ENCODE results near the gene MATN4.

MATN4 gene

DNA sequence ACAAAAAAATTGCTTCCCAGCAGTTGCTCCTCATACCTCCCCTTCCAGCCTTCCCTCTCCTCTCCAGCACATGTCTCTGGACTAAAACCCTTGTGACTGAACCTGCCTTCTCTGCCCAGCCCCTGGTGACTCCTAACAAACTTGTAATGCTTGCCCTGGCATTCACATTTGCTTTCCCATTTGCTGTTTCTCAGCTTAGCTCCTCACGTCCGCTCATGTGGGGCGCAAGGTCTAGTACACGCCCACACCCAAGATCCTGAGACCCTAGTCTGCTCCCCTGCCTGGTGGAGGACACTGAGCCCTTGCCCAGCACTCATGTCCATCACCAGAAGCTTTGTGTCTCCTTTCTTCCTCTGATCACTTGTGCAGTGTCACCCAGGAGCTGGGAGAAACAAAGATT, 19.7 kb downstream of the MATN4 start:
- Histone ChIP-seq H3K27me3 (ENCODE audit: low read depth) (0 out of 2 replicates have a peak, but pooled peaks cover 3% of the 10 kb centered on the region), H3K4me1 (no peaks in the 10 kb centered on the region), H3K4me3 (no peak overlapping the region), H3K9me3 (no peaks in the 10 kb centered on the region; the same call in 1 of the 2 replicates), H3K36me3 (replicated peaks) (no peaks in the 10 kb centered on the region)
- in situ Hi-C loops (cut with MboI; ENCODE audit: low sequenced_read_pairs): loop anchor here (25.0 kb wide), 1 partner anchor 251 kb away; no protein-coding TSS in a partner anchor
- no peak for DNase-seq (ENCODE audit: low spot score in 2 of 2)

- in situ Hi-C loops (cut with MboI; ENCODE audit: low sequenced_read_pairs): loop anchor here (25.0 kb wide), 1 partner anchor 246 kb away; no protein-coding TSS in a partner anchor
- Histone ChIP-seq H3K4me1 (no peaks in the 10 kb centered on the region), H3K36me3 (replicated peaks) (no peaks in the 10 kb centered on the region), H3K9me3 (no peaks in the 10 kb centered on the region; the same call in 1 of the 2 replicates), H3K4me3 (no peak overlapping the region), H3K27me3 (ENCODE audit: low read depth) (peaks cover 5% of the 10 kb centered on the region; the same call in 1 of the 2 replicates)
- DNase-seq (ENCODE audit: low spot score in 2 of 2): no peak
Observed at GRCh38 chr20:45283551-45284057, 24.5 kb downstream of the MATN4 start.

- H3K27me3 ChIP-seq (ENCODE audit: low read depth): peaks cover 5% of the 10 kb centered on the region; the same call in 1 of the 2 replicates
- DNase-seq (ENCODE audit: low spot score in 2 of 2): no peak
- in situ Hi-C loops (cut with MboI; ENCODE audit: low sequenced_read_pairs): loop anchor here (25.0 kb wide), 1 partner anchor 246 kb away; no protein-coding TSS in a partner anchor
- H3K4me1 ChIP-seq: no peaks in the 10 kb centered on the region
- H3K9me3 ChIP-seq: no peaks in the 10 kb centered on the region; the same call in 1 of the 2 replicates
- H3K4me3 ChIP-seq: no peak overlapping the region
- no peaks in the 10 kb centered on the region for H3K36me3 ChIP-seq (replicated peaks)
Observed at GRCh38 chr20:45282700-45283550, 25.2 kb downstream of the MATN4 start.

DNA sequence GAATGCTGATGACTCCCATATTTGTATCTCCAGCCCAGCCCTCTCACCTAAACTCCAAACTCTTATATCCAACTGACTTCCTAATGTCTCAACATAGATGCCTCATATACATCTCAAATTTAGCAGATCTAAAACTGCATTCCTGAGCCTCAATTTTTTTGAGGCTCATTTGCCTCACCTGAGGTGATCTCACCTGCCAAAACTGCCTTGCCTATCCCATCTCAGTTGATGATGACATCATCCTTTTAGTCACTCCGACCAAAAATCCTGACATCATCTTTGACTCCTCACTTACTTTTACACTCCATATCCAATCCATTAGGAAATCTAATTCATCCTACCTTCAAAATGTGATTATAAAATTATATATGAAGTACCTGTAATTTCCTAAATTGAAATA, 28.1 kb downstream of the MATN4 start:
- H3K9me3 ChIP-seq: no peaks in the 10 kb centered on the region; the same call in 1 of the 2 replicates
- H3K36me3 ChIP-seq (replicated peaks): no peaks in the 10 kb centered on the region
- DNase-seq (ENCODE audit: low spot score in 2 of 2): no peak
- H3K27me3 ChIP-seq (ENCODE audit: low read depth): peaks cover 7% of the 10 kb centered on the region
- in situ Hi-C loops (cut with MboI; ENCODE audit: low sequenced_read_pairs): loop anchor here (25.0 kb wide), 1 partner anchor 243 kb away; no protein-coding TSS in a partner anchor
- no peaks in the 10 kb centered on the region for H3K4me1 ChIP-seq
- H3K4me3 ChIP-seq: no peak overlapping the region

DNA sequence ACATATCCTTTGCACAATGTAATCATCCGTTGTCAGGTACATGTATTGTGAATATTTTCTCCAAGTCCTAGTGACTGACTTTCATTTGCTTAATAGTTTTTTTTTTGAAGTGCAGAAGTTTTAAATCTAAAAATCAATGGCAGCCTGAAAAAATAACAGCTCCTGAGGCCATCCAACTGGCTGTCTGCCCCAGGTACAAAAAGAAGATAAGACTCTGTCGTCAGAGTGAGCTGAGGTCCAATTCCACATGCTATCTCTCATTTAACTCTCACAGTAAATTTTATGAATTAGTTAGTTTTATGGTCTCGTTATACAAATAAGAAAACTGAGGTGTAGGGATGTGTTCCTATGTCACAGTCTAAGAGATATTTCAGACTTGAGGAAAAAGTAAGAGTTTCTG, 32.8 kb downstream of the MATN4 start:
- in situ Hi-C loops (cut with MboI; ENCODE audit: low sequenced_read_pairs): loop anchor here (25.0 kb wide), 1 partner anchor 238 kb away; no protein-coding TSS in a partner anchor
- no peak for DNase-seq (ENCODE audit: low spot score in 2 of 2)
- Histone ChIP-seq H3K36me3 (replicated peaks) (no peaks in the 10 kb centered on the region), H3K27me3 (ENCODE audit: low read depth) (peaks cover 12% of the 10 kb centered on the region), H3K4me1 (no peaks in the 10 kb centered on the region), H3K9me3 (no peaks in the 10 kb centered on the region), H3K4me3 (no peak overlapping the region)

- H3K27me3 ChIP-seq (ENCODE audit: low read depth): peaks cover 36% of the 10 kb centered on the region
- no peaks in the 10 kb centered on the region for H3K9me3 ChIP-seq
- H3K4me1 ChIP-seq: no peaks in the 10 kb centered on the region
- no peaks in the 10 kb centered on the region for H3K36me3 ChIP-seq (replicated peaks)
- H3K4me3 ChIP-seq: no peak overlapping the region
- DNase-seq (ENCODE audit: low spot score in 2 of 2): no peak
- in situ Hi-C loops (cut with MboI; ENCODE audit: low sequenced_read_pairs): no loop called here
Observed at GRCh38 chr20:45269754-45270270, 38.3 kb downstream of the MATN4 start.

DNA sequence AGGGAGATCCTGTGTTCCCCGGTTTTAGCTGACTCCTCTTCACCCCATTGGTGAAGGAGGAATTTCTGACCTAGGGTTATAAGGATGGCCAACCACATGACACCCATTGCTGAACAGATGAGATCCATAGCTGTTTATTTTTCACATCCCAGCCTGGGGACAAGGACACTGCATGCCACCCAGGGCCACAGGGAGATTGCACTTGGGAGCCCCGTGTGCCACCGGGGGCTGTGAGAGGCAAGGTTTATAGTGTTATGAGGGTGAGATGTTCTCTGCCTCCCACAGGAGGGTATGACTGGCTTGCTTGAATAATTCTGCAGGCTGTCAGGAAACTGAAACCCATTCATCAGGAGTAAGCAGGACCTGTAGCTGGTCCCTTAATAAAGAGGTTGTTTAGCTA, 39.0 kb downstream of the MATN4 start:
- in situ Hi-C loops (cut with MboI; ENCODE audit: low sequenced_read_pairs): no loop called here
- DNase-seq (ENCODE audit: low spot score in 2 of 2): no peak
- Histone ChIP-seq H3K27me3 (ENCODE audit: low read depth) (peaks cover 36% of the 10 kb centered on the region), H3K36me3 (replicated peaks) (no peaks in the 10 kb centered on the region), H3K4me3 (no peak overlapping the region), H3K4me1 (no peaks in the 10 kb centered on the region), H3K9me3 (no peaks in the 10 kb centered on the region)

- no peaks in the 10 kb centered on the region for H3K9me3 ChIP-seq
- no peaks in the 10 kb centered on the region for H3K36me3 ChIP-seq (replicated peaks)
- no peak for DNase-seq (ENCODE audit: low spot score in 2 of 2)
- H3K4me3 ChIP-seq: no peak overlapping the region
- H3K4me1 ChIP-seq: no peaks in the 10 kb centered on the region
- in situ Hi-C loops (cut with MboI; ENCODE audit: low sequenced_read_pairs): no loop called here
- peaks cover 40% of the 10 kb centered on the region for H3K27me3 ChIP-seq (ENCODE audit: low read depth)
Observed at GRCh38 chr20:45268531-45268930, 39.6 kb downstream of the MATN4 start.

- in situ Hi-C loops (cut with MboI; ENCODE audit: low sequenced_read_pairs): no loop called here
- Histone ChIP-seq H3K4me3 (no peak overlapping the region), H3K9me3 (no peaks in the 10 kb centered on the region), H3K4me1 (no peaks in the 10 kb centered on the region), H3K36me3 (replicated peaks) (no peaks in the 10 kb centered on the region), H3K27me3 (ENCODE audit: low read depth) (peaks cover 40% of the 10 kb centered on the region)
- no peak for DNase-seq (ENCODE audit: low spot score in 2 of 2)
Observed at GRCh38 chr20:45266977-45267376, 41.1 kb downstream of the MATN4 start.

DNA sequence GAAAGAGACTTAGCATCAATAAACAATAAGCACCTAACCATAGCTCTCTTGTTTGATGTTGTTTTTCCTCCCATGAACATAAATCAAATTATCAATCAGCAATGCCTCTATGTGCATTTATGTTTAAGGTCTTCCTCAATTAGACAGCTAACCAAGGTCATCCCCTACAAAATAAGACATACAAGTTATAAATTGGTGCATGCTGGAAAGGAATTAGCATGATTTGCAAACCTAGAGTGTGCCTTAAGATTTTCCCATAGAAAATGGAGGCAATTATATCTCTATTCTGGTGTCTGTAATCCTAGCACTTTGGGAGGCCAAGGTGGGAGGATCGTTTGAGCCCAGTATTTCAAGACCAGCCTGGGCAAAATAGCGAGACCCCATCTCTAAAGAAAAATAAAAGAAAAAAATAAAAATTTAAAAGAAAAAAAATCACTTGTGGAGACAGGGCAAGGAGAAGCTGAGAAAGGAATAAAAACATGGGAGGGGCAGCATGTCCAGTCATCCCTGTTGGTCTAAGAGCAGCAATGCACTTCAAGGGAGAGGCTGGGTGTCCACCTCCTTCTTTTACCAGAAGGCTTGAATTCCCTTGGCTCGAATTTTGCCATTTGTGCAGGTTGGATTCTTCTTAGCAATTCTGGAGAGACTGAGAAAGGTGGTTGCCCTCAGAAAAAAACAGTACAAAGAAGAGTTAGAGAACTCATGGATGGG, 44.4 kb downstream of the MATN4 start:
- Histone ChIP-seq H3K27me3 (ENCODE audit: low read depth) (peaks cover 28% of the 10 kb centered on the region), H3K4me3 (no peak overlapping the region), H3K36me3 (replicated peaks) (no peaks in the 10 kb centered on the region), H3K9me3 (no peaks in the 10 kb centered on the region), H3K4me1 (no peaks in the 10 kb centered on the region)
- in situ Hi-C loops (cut with MboI; ENCODE audit: low sequenced_read_pairs): no loop called here
- no peak for DNase-seq (ENCODE audit: low spot score in 2 of 2)

DNA sequence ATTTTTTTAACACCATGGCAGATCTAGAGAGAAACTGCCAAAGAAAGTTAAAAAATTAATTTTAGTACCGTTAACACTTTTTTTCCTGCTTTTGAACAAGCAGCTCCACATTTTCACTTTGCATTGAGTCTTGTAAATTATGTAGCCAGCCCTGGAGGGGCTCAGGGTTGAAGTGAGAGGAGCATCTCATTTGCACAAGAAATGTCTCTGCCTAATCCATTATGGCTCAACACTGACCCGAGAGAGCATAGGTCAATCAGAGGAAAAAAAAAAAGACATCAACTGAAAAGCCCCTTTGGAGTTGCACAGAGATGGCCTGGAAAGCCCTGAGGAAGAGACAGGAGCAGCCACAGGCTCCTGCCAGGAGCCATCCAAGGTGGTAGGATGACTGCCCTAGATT, 49.4 kb downstream of the MATN4 start:
- in situ Hi-C loops (cut with MboI; ENCODE audit: low sequenced_read_pairs): no loop called here
- no peak for DNase-seq (ENCODE audit: low spot score in 2 of 2)
- Histone ChIP-seq H3K36me3 (replicated peaks) (no peaks in the 10 kb centered on the region), H3K4me3 (no peak overlapping the region), H3K27me3 (ENCODE audit: low read depth) (peaks cover 19% of the 10 kb centered on the region), H3K9me3 (no peaks in the 10 kb centered on the region), H3K4me1 (no peaks in the 10 kb centered on the region)

DNA sequence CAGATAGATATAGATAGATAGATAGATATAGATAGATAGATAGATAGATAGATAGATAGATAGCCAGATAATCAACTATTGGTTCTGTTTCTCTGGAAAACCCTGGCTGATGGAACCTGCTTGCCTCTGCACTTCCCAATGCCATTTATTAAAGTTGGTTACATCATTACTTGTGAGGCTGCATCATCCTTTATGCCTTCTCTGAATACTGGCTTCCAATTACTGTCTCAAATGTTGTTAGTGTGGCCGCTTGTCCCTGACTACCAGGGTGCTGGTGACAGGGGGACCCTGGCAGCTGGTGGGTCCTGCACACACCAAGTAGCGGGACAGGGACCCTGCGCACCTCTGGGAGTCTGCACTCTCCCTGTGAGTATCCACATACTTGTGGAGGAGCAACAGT, 49.8 kb downstream of the MATN4 start:
- DNase-seq (ENCODE audit: low spot score in 2 of 2): no peak
- Histone ChIP-seq H3K4me3 (no peak overlapping the region), H3K4me1 (no peaks in the 10 kb centered on the region), H3K27me3 (ENCODE audit: low read depth) (peaks cover 19% of the 10 kb centered on the region), H3K36me3 (replicated peaks) (no peaks in the 10 kb centered on the region), H3K9me3 (no peaks in the 10 kb centered on the region)
- in situ Hi-C loops (cut with MboI; ENCODE audit: low sequenced_read_pairs): no loop called here

- no peaks in the 10 kb centered on the region for H3K4me1 ChIP-seq
- in situ Hi-C loops (cut with MboI; ENCODE audit: low sequenced_read_pairs): no loop called here
- no peak overlapping the region for H3K4me3 ChIP-seq
- no peaks in the 10 kb centered on the region for H3K9me3 ChIP-seq
- DNase-seq (ENCODE audit: low spot score in 2 of 2): no peak
- no peaks in the 10 kb centered on the region for H3K36me3 ChIP-seq (replicated peaks)
- peaks cover 20% of the 10 kb centered on the region for H3K27me3 ChIP-seq (ENCODE audit: low read depth)
Observed at GRCh38 chr20:45257711-45258110, 50.4 kb downstream of the MATN4 start.

Measured in HAP-1 (cell line).